Neural progenitor cell (in vitro differentiated cells): ENCODE results near the gene ZHX3. TPM values are rescaled to one million over a fixed set of nuclear protein-coding genes. Genes with fewer than 3 reads are reported as not detected.

Source experiments
- DNase-seq: peaks from one replicate; pipeline ENCODE4 v3.0.0-alpha.2; 2016; ENCODE audit warnings: low spot score
- H2AFZ ChIP-seq: fragments of 200-600 bp; sonication (generic); replicated peaks from 2 replicates; pipeline ENCODE4 v1.6.1; 2016; ENCODE audit warnings: antibody characterized with exemption
- H3F3A ChIP-seq: fragments of 200-600 bp; sonication (generic); 2 replicates; pipeline ENCODE4 v1.6.1; 2016; ENCODE audit warnings: antibody characterized with exemption, low read depth
- H3K27ac ChIP-seq: fragments of 200-600 bp; sonication (generic); 2 replicates; pipeline ENCODE4 v1.5.1; 2016; ENCODE audit warnings: mild to moderate bottlenecking
- H3K27me3 ChIP-seq: fragments of 200-600 bp; sonication (generic); 2 replicates; pipeline ENCODE4 v1.6.1; 2016; ENCODE audit warnings: mild to moderate bottlenecking, moderate library complexity
- H3K36me3 ChIP-seq: fragments of 200-600 bp; sonication (generic); 2 replicates; pipeline ENCODE4 v1.5.1; 2016
- H3K4me1 ChIP-seq: fragments of 200-600 bp; sonication (generic); 2 replicates; pipeline ENCODE4 v1.6.1; 2016; ENCODE audit warnings: mixed run types
- H3K4me2 ChIP-seq: fragments of 200-600 bp; sonication (generic); 2 replicates; pipeline ENCODE4 v1.6.1; 2016
- H3K4me3 ChIP-seq: fragments of 200-600 bp; sonication (generic); 2 replicates; pipeline ENCODE4 v1.5.1; 2016
- H3K79me2 ChIP-seq: fragments of 200-600 bp; sonication (generic); 2 replicates; pipeline ENCODE4 v1.6.1; 2016; ENCODE audit warnings: low read depth
- H3K9ac ChIP-seq: fragments of 200-600 bp; sonication (generic); 2 replicates; pipeline ENCODE4 v1.6.1; 2016
- H3K9me3 ChIP-seq: fragments of 200-600 bp; sonication (generic); 2 replicates; pipeline ENCODE4 v1.5.1; 2016; ENCODE audit warnings: low read depth
- H4K20me1 ChIP-seq: fragments of 200-600 bp; sonication (generic); 2 replicates; pipeline ENCODE4 v1.6.1; 2016; ENCODE audit warnings: low read depth
- H3K27ac Mint-ChIP-seq: 3 replicates; pipeline ENCODE4 v1.8.0; 2021; ENCODE audit warnings: mixed read lengths
- H3K27me3 Mint-ChIP-seq: 2 replicates; pipeline ENCODE4 v1.8.0; 2022; ENCODE audit warnings: low read depth, mild to moderate bottlenecking, inconsistent platforms, moderate library complexity, mixed read lengths; ENCODE audit not compliant: insufficient read depth
- H3K36me3 Mint-ChIP-seq: 3 replicates; pipeline ENCODE4 v1.8.0; 2021; ENCODE audit warnings: mixed read lengths
- H3K4me1 Mint-ChIP-seq: 3 replicates; pipeline ENCODE4 v1.8.0; 2021; ENCODE audit warnings: mixed read lengths
- H3K4me3 Mint-ChIP-seq: 3 replicates; pipeline ENCODE4 v1.8.0; 2021; ENCODE audit warnings: mild to moderate bottlenecking, moderate library complexity, mixed read lengths
- H3K9me3 Mint-ChIP-seq: 3 replicates; pipeline ENCODE4 v1.8.0; 2020; ENCODE audit warnings: mixed read lengths
- CTCF ChIP-seq: fragments of 200-600 bp; sonication (generic); IDR thresholded peaks from 2 replicates; pipeline ENCODE4 v1.5.1; 2017; ENCODE audit warnings: antibody characterized with exemption, mild to moderate bottlenecking
- EZH2 ChIP-seq: fragments of 200-600 bp; sonication (generic); IDR thresholded peaks from 2 replicates; pipeline ENCODE4 v1.6.1; 2017; ENCODE audit warnings: antibody characterized with exemption, mild to moderate bottlenecking, moderate library complexity
- EZH2phosphoT487 ChIP-seq: fragments of 200-600 bp; sonication (generic); IDR thresholded peaks from 2 replicates; pipeline ENCODE4 v1.6.1; 2017; ENCODE audit warnings: antibody characterized with exemption
- total RNA-seq: library from RNA; depleted of rRNA; stranded (reverse); fragments of >200 nt; gene quantifications from 2 replicates; pipeline ENCODE4 v1.2.3, GENCODE V29; 2015; ENCODE audit warnings: low replicate concordance

The ZHX3 gene
- total RNA-seq, 1 donor from 2014 or later = 6.8 TPM

GRCh38 chr20:41230136-41230535 is 87.4 kb downstream of the ZHX3 start:
- Mint-ChIP-seq H3K36me3 (peaks cover 2% of the 10 kb centered on the region), H3K27ac (no peak overlapping the region), H3K4me1 (peaks cover 15% of the 10 kb centered on the region), H3K27me3 (no peaks in the 10 kb centered on the region), H3K4me3 (no peak overlapping the region), H3K9me3 (no peaks in the 10 kb centered on the region)
- no peak overlapping the region for H3K9ac ChIP-seq
- H3K27me3 ChIP-seq = no peaks in the 10 kb centered on the region
- no peak overlapping the region for H3K4me2 ChIP-seq
- no peaks in the 10 kb centered on the region for H3K79me2 ChIP-seq
- H3K27ac ChIP-seq = no peak overlapping the region
- no peak overlapping the region for H2AFZ ChIP-seq
- no peak for DNase-seq
- H4K20me1 ChIP-seq = no peaks in the 10 kb centered on the region
- no peak for TF ChIP-seq CTCF
- no peak for TF ChIP-seq EZH2phosphoT487
- no peak for TF ChIP-seq EZH2
- H3F3A ChIP-seq = no peaks in the 10 kb centered on the region
- H3K9me3 ChIP-seq = no peaks in the 10 kb centered on the region
- peaks cover 8% of the 10 kb centered on the region for H3K4me1 ChIP-seq
- no peak overlapping the region for H3K4me3 ChIP-seq
- H3K36me3 ChIP-seq = no peaks in the 10 kb centered on the region

GRCh38 chr20:41229259-41229658 is 88.3 kb downstream of the ZHX3 start:
- Histone ChIP-seq H3K27ac (no peak overlapping the region), H3K4me2 (no peak overlapping the region), H3K4me3 (no peak overlapping the region), H3K79me2 (no peaks in the 10 kb centered on the region), H3K27me3 (no peaks in the 10 kb centered on the region), H3K9ac (no peak overlapping the region), H3F3A (no peaks in the 10 kb centered on the region), H3K9me3 (no peaks in the 10 kb centered on the region), H3K36me3 (no peaks in the 10 kb centered on the region), H2AFZ (no peak overlapping the region), H3K4me1 (peaks cover 8% of the 10 kb centered on the region), H4K20me1 (no peaks in the 10 kb centered on the region)
- no peak overlapping the region for H3K4me3 Mint-ChIP-seq
- H3K27me3 Mint-ChIP-seq = no peaks in the 10 kb centered on the region
- H3K27ac Mint-ChIP-seq = no peak overlapping the region
- peaks cover 20% of the 10 kb centered on the region for H3K4me1 Mint-ChIP-seq
- H3K9me3 Mint-ChIP-seq = no peaks in the 10 kb centered on the region
- TF ChIP-seq EZH2phosphoT487 (no peak), CTCF (no peak), EZH2 (no peak)
- no peak for DNase-seq
- H3K36me3 Mint-ChIP-seq = peaks cover 2% of the 10 kb centered on the region

- H3K36me3 ChIP-seq = no peaks in the 10 kb centered on the region
- no peaks in the 10 kb centered on the region for H3K79me2 ChIP-seq
- H2AFZ ChIP-seq = no peak overlapping the region
- TF ChIP-seq EZH2 (no peak), CTCF (no peak), EZH2phosphoT487 (no peak)
- H3K4me1 ChIP-seq = peaks cover 10% of the 10 kb centered on the region
- H3K27me3 ChIP-seq = no peaks in the 10 kb centered on the region
- no peaks in the 10 kb centered on the region for H3F3A ChIP-seq
- no peaks in the 10 kb centered on the region for H4K20me1 ChIP-seq
- Mint-ChIP-seq H3K4me1 (peaks cover 23% of the 10 kb centered on the region), H3K27me3 (no peaks in the 10 kb centered on the region), H3K9me3 (no peaks in the 10 kb centered on the region), H3K36me3 (peaks cover 2% of the 10 kb centered on the region), H3K27ac (no peak overlapping the region), H3K4me3 (no peak overlapping the region)
- no peak overlapping the region for H3K4me2 ChIP-seq
- H3K27ac ChIP-seq = no peak overlapping the region
- H3K9me3 ChIP-seq = no peaks in the 10 kb centered on the region
- H3K4me3 ChIP-seq = no peak overlapping the region
- no peak for DNase-seq
- no peak overlapping the region for H3K9ac ChIP-seq
Observed at GRCh38 chr20:41228858-41229257, 88.7 kb downstream of the ZHX3 start.
